GM06990 (cell line): Measurements from ENCODE around the gene PPP2R2C.

Source experiments
- DNase-seq: peaks from one replicate; pipeline ENCODE4 v3.0.0-alpha.2; 2011; ENCODE audit not compliant: insufficient read length; ENCODE audit errors: extremely low read depth
- H3K27me3 ChIP-seq: replicated peaks from 2 replicates; pipeline ENCODE4 v1.6.0; 2011; ENCODE audit warnings: low read length; ENCODE audit not compliant: control insufficient read depth, insufficient read depth
- H3K36me3 ChIP-seq: 2 replicates; pipeline ENCODE4 v1.5.1; 2011; ENCODE audit warnings: low read length; ENCODE audit not compliant: control insufficient read depth, insufficient read depth
- H3K4me3 ChIP-seq: replicated peaks from 2 replicates; pipeline ENCODE4 v1.5.1; 2011; ENCODE audit warnings: low read depth, mild to moderate bottlenecking, control low read depth, low read length
- TF ChIP-seq, protein P1 (sequence below): IDR thresholded peaks from 2 replicates; pipeline ENCODE4 v1.5.1; 2011; ENCODE audit warnings: low read length, control low read depth, mild to moderate bottlenecking, inconsistent platforms; ENCODE audit not compliant: insufficient read depth, poor library complexity, severe bottlenecking

PPP2R2C gene

DNA sequence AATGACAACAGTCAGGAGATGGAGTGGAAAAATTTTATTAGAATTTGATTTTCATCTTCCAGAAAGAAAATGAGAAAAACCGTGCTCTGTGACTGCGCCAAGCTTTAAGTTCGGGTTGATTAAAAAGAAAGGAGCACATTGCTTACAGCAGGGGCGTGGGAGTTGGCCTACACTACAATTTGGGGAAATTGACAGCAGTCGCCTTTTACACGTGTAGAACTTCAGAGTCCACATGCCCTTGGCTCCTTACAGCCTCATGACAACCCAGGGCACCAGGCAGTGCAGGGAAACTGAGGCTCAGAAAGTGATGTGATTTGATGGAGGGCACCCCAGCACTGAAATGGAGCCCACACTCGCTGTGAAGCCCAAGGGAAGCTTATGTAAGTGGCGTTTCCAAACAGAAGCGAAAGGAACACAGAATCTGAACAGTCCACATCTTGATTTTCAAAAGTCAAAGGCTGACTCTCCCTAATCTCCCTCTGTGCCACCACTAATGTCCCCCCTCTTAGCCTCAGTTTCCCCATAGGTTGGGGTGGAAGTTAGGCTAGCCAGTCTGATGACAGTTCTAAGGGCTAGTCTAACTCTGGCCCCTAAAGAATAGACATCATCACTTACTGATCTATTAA is 5.5 kb downstream of the PPP2R2C start:
- Histone ChIP-seq H3K27me3 (peaks cover 3% of the 10 kb centered on the region; the same call in 1 of the 2 replicates), H3K4me3 (no peak overlapping the region), H3K36me3 (no peaks in the 10 kb centered on the region)
- DNase-seq = no peak
- TF ChIP-seq, protein P1, sequence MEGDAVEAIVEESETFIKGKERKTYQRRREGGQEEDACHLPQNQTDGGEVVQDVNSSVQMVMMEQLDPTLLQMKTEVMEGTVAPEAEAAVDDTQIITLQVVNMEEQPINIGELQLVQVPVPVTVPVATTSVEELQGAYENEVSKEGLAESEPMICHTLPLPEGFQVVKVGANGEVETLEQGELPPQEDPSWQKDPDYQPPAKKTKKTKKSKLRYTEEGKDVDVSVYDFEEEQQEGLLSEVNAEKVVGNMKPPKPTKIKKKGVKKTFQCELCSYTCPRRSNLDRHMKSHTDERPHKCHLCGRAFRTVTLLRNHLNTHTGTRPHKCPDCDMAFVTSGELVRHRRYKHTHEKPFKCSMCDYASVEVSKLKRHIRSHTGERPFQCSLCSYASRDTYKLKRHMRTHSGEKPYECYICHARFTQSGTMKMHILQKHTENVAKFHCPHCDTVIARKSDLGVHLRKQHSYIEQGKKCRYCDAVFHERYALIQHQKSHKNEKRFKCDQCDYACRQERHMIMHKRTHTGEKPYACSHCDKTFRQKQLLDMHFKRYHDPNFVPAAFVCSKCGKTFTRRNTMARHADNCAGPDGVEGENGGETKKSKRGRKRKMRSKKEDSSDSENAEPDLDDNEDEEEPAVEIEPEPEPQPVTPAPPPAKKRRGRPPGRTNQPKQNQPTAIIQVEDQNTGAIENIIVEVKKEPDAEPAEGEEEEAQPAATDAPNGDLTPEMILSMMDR = no peak

DNA sequence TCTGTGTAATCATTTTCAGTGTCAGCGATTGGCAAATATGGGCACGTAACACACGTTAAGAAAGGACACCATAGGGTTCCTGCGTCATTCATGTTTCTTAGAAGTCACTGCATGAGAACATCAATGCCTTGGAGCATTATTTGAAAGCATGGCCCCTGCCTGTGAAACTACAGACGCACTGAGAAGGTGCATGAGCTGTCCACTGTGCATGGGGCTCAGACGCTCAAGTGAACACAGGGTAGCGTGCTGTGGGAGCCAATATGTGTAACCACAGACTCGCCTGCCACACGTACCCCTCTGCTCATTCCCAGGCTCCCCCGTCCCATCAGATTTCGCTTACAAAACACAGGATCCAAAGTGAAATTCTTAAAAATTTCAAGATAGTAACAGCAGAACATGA is 6.5 kb downstream of the PPP2R2C start:
- Histone ChIP-seq H3K36me3 (no peaks in the 10 kb centered on the region), H3K27me3 (peaks cover 3% of the 10 kb centered on the region; the same call in 1 of the 2 replicates), H3K4me3 (no peak overlapping the region)
- TF ChIP-seq, protein P1 = no peak
- DNase-seq = no peak

DNA sequence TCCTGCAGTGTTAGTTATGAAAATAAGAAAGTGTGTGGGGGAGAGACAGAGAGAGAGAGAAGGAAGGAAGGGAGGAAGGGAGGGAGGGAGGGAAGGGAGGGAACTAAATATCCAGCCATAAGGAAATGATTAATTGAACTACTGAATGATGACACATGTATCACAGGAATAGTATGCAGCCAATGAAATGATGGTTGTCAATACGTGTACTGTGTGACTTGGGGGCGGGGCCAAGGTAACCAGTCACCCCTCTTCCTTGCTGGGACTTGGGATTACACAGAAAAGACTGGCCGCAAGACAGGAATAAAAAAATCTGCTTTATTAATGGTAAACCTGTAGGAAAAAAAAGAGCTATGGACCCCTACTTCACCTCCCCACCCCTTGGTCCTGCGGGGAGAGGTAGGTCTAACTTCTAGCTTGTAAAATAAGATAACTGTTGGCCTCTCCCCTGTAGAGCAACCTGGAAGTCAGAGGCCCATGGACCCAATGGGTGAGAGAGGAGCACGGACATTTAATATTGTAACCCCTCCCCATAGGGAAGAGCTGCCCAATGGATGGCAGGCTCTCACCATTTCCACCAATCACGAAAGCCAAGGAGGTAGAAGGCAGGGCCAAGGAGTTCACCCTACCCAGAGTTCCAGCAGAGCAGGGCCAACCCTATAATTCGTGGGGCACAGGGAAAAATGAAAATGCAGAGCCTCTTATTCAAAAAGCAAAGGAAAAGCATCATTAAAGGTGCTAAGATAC is 7.4 kb downstream of the PPP2R2C start:
- TF ChIP-seq, protein P1 = no peak
- Histone ChIP-seq H3K36me3 (no peaks in the 10 kb centered on the region), H3K4me3 (no peak overlapping the region), H3K27me3 (peaks cover under 1% of the 10 kb centered on the region; the same call in 1 of the 2 replicates)
- no peak for DNase-seq

GRCh38 chr4:6463311-6464289 is 8.8 kb downstream of the PPP2R2C start:
- Histone ChIP-seq H3K4me3 (no peak overlapping the region), H3K27me3 (no peaks in the 10 kb centered on the region), H3K36me3 (no peaks in the 10 kb centered on the region)
- TF ChIP-seq, protein P1 = no peak
- no peak for DNase-seq

DNA sequence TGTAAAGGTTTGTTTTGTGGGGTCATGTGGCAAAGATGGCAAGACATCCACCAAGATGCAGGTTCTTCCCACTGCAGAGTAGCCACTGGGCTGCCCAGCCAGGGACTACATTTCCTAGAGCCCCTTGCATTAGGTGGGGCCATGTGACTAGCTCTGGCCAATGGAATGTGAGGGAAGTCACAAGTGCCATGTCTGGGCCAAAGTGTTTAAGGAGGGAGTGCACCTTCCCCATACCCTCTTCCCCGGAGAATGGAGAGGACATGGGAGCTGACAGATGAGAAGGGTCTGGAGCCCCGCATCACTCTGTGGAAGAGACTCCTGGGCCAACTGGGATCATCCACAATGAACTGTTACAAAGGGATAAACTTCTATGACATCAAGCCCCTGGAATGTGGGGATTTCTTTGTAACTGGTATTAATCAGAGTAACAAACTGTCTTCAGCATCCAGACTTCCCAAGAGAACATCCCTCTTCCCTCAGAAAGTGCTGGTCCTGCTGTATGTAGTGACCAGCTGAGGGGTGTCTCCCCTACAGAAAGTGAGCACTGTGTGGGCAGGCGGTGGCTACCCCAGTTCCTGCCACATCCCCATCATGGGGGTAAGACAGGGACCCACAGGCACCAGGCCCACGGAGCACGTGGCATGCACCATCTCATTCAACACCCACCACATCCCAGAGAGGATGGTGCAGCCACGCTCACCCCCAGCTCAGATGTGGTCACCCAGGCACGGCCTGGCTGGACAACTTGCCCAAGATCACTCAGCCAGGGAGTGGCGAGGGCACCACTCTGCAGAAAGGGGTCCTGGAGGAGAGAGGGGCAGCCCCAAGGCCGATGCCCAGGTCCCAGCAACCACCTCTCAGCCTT is 10.9 kb downstream of the PPP2R2C start:
- H3K4me3 ChIP-seq = no peak overlapping the region
- DNase-seq = no peak
- no peaks in the 10 kb centered on the region for H3K36me3 ChIP-seq
- no peaks in the 10 kb centered on the region for H3K27me3 ChIP-seq
- TF ChIP-seq, protein P1 = no peak
